ENCODE data around the gene DGKD. TPM values are rescaled to one million over a fixed set of nuclear protein-coding genes. Genes with fewer than 3 reads are reported as not detected.

The DGKD gene
- total and polyA plus RNA-seq, 9 of the 15 experiments (the other 6 are each of a cell fraction or from before 2014, with no cell fraction given), result 0.52 to 29.5 (median 10.6) TPM

DNA sequence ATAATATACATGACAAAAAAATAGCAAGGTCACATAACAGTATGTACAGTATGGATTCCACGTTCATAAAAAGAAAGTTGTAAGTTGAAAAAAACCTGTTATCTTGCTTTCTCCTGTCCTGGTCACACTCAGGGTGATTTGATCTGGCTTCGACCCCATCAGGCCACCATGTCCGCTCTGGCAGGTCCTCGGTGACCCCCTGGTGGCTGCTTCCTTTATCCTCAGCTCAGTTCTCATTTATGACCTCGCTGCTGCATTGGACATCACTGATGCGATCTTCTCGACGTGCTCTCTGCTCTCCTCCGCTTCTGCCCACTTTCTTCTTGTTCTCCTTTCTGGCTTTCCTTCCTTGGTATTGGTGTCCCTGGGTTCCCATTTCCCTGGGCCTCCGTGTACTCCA, 29.7 kb downstream of the DGKD start:
- FAIRE-seq, result peak; percentile 84
- H2AFZ ChIP-seq (ENCODE audit: low read depth, low read length), result no peak overlapping the region
- H3K4me3 ChIP-seq, result no peak overlapping the region
- no peaks in the 10 kb centered on the region for H3K27me3 ChIP-seq (ENCODE audit: control insufficient read depth in 2 of 2, insufficient read depth in 2 of 2, low read length in 2 of 2)
- H3K4me1 ChIP-seq (replicated peaks in 1 of 2; ENCODE audit: control insufficient read depth in 2 of 2, insufficient read depth in 2 of 2, low read length in 2 of 2), result peaks cover 5 to 10% of the 10 kb centered on the region in 2 experiments; a peak in 4 of 5 replicates
- H3K27ac ChIP-seq (ENCODE audit: extremely low read depth, low read depth, low read length), result no peak overlapping the region
- H3K79me2 ChIP-seq (ENCODE audit: control insufficient read depth, insufficient read depth, low read length), result peaks cover 32% of the 10 kb centered on the region
- peak; percentile 54 to 61 (median 56) for DNase-seq (ENCODE audit: extremely low read depth in 1 of 4, low spot score in 3 of 4)
- H3K9me3 ChIP-seq (replicated peaks; ENCODE audit: control insufficient read depth, insufficient read depth, low read depth, low read length), result no peaks in the 10 kb centered on the region
- no peaks in the 10 kb centered on the region for H3K36me3 ChIP-seq (ENCODE audit: control insufficient read depth, insufficient read depth, low read length)
- no TSS peak for BruUV-seq (replicated peaks)
- ChIA-PET POLR2A (interaction anchor here (0.5 to 0.6 kb wide), 2 partner anchors 410 to 1217 kb away, joined by 3 read pairs; no protein-coding TSS in a partner anchor), CTCF (ENCODE audit: low intra/inter-chr PET ratio) (no interaction called here)
- H3K9me1 ChIP-seq (ENCODE audit: control insufficient read depth, insufficient read depth, low read length), result peaks cover 3% of the 10 kb centered on the region
- WGBS (ENCODE audit: insufficient coverage, low coverage, missing lambda C conversion rate), result 18% methylated on average over 10 of the region's 10 CpGs
- no peak overlapping the region for H3K9ac ChIP-seq (ENCODE audit: insufficient read depth in 1 of 2, low read depth in 2 of 2, low read length in 2 of 2)
- intact Hi-C loops (cut with micrococcal nuclease), result loop anchor here (2.0 to 5.0 kb wide), 2 partner anchors 59 to 112 kb away; no protein-coding TSS in a partner anchor
- no peak overlapping the region for H3K4me2 ChIP-seq (ENCODE audit: insufficient read depth, low read length)
- in situ Hi-C loops (cut with MboI), result no loop called here
- 0 out of 2 replicates have a peak, but pooled peaks cover 5% of the 10 kb centered on the region for H4K20me1 ChIP-seq (replicated peaks; ENCODE audit: control insufficient read depth, insufficient read depth, low read length)
- ATAC-seq, result peak; percentile 92
- TF ChIP-seq ZNF589 (CRISPR knock-in tag; IDR thresholded peaks at IDR 0.05; ENCODE audit: low read depth) (no peak), JUND (IDR thresholded peaks at IDR 0.05; ENCODE audit: borderline replicate concordance, low read depth, low read length) (no peak), JUND (tag; IDR thresholded peaks at IDR 0.05; ENCODE audit: borderline replicate concordance, low read depth, low read length) (no peak), RAD21 (CRISPR knock-in tag; conservative IDR thresholded peaks at IDR 0.05 in 1 of 2, IDR thresholded peaks at IDR 0.05 in 1 of 2) (peak; percentile 38 to 71), ZSCAN32 (CRISPR knock-in tag; IDR thresholded peaks at IDR 0.05) (no peak), PYGO2 (tag; IDR thresholded peaks at IDR 0.05) (no peak), SMAD3 (CRISPR knock-in tag; conservative IDR thresholded peaks at IDR 0.05) (no peak), SAFB (IDR thresholded peaks at IDR 0.05; ENCODE audit: borderline replicate concordance, low read depth, low read length) (no peak), CHD4 (IDR thresholded peaks at IDR 0.05; ENCODE audit: insufficient read depth, insufficient replicate concordance, low read depth, low read length, poor library complexity, severe bottlenecking) (no peak), FOXP1 (CRISPR knock-in tag; IDR thresholded peaks at IDR 0.05) (no peak), MYC (IDR thresholded peaks at IDR 0.05; ENCODE audit: low read depth, low read length) (no peak), MYC (CRISPR knock-in tag; IDR thresholded peaks at IDR 0.05; ENCODE audit: borderline replicate concordance, low read depth) (no peak), POLR2A (conservative IDR thresholded peaks at IDR 0.05) (no peak), TRIM24 (IDR thresholded peaks at IDR 0.05) (no peak), YY1 (IDR thresholded peaks at IDR 0.05; ENCODE audit: borderline replicate concordance in 1 of 3, control insufficient read depth in 1 of 3, extremely low read depth in 1 of 3, insufficient read depth in 3 of 3, insufficient read length in 1 of 3, insufficient replicate concordance in 2 of 3, low read depth in 1 of 3, low read length in 2 of 3) (peak in 1 of 3 experiments; percentile 12), BMI1 (IDR thresholded peaks at IDR 0.05; ENCODE audit: low read length) (no peak), ZNF431 (CRISPR knock-in tag; IDR thresholded peaks at IDR 0.05) (no peak), MCM2 (IDR thresholded peaks at IDR 0.05; ENCODE audit: low read depth) (no peak), MAFK (IDR thresholded peaks at IDR 0.05; ENCODE audit: low read length) (0 out of 2 replicates have a peak, but pooled peaks have one; percentile 7), HNRNPH1 (optimal IDR thresholded peaks at IDR 0.05; ENCODE audit: low read depth, low read length) (no peak), ZNF77 (CRISPR knock-in tag; IDR thresholded peaks at IDR 0.05) (no peak)
- TF ChIP-seq, protein P1, sequence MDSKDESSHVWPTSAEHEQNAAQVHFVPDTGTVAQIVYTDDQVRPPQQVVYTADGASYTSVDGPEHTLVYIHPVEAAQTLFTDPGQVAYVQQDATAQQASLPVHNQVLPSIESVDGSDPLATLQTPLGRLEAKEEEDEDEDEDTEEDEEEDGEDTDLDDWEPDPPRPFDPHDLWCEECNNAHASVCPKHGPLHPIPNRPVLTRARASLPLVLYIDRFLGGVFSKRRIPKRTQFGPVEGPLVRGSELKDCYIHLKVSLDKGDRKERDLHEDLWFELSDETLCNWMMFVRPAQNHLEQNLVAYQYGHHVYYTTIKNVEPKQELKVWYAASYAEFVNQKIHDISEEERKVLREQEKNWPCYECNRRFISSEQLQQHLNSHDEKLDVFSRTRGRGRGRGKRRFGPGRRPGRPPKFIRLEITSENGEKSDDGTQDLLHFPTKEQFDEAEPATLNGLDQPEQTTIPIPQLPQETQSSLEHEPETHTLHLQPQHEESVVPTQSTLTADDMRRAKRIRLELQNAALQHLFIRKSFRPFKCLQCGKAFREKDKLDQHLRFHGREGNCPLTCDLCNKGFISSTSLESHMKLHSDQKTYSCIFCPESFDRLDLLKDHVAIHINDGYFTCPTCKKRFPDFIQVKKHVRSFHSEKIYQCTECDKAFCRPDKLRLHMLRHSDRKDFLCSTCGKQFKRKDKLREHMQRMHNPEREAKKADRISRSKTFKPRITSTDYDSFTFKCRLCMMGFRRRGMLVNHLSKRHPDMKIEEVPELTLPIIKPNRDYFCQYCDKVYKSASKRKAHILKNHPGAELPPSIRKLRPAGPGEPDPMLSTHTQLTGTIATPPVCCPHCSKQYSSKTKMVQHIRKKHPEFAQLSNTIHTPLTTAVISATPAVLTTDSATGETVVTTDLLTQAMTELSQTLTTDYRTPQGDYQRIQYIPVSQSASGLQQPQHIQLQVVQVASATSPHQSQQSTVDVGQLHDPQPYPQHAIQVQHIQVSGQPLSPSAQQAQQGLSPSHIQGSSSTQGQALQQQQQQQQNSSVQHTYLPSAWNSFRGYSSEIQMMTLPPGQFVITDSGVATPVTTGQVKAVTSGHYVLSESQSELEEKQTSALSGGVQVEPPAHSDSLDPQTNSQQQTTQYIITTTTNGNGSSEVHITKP (IDR thresholded peaks at IDR 0.05; ENCODE audit: partially characterized antibody), result no peak
